ENCODE measurements around the gene KRT78.

The KRT78 gene

GRCh38 chr12:52837781-52838608 is 10.8 kb downstream of the KRT78 start:
- DNase-seq = no peak

DNA sequence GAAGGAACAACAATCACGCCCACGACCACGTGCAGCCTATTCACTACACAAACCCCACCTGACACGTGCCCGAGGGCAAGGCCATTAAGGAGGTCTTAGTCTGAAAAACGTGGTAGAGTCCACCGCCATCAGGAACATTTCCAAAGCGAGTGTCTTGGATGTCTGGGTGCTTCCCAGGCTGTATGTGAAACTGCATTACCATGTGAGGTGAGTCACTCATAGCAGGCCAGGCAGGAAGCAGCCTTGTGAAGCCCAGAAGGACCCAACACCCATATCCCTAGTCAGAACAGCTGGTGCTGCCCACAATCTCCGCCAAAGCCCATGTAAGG is 11.4 kb downstream of the KRT78 start:
- no peak for DNase-seq

DNA sequence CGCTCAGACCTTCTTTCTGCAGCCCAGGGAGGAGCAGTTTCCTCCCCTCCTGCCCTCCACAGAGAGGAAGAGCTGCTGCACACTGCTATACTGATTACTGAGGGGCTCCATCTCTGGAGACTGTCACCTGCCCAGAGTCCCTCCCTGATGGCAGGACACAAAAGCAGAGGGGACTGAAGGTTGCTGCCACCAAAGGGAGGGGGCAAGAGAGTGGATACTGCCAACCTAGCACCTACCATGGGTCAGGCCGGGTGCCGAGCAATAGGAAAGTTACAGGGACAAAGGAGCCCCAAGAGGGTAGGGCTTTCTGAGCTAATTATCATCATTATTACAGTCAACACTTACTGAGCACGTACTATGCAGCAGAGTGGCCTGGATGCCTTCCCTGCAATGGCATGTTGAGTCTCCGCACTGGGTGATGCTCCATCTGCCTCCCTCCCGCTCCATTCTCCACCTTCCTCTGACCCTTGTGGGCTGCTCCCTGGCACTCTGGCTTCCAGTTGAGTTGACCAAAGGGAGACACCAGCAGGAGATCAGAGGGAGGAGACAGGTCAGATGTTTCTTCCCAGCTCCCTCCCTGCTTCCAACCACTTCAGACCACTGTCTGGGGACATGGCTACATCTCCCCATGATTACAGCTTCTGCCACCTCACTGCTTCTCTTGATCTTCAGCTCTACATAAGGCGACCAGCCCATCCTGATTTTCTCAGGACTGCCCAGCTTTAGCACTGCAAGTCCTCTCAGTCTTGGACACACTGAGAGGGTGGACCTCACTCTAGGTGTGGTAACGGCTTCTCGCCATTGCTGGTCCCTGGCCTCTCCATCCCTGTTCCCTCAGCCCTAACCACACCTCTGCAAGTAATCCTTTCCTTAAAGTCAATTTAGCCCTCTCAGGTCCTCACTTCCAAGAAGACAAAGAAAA is 12.0 kb downstream of the KRT78 start:
- DNase-seq = no peak

DNA sequence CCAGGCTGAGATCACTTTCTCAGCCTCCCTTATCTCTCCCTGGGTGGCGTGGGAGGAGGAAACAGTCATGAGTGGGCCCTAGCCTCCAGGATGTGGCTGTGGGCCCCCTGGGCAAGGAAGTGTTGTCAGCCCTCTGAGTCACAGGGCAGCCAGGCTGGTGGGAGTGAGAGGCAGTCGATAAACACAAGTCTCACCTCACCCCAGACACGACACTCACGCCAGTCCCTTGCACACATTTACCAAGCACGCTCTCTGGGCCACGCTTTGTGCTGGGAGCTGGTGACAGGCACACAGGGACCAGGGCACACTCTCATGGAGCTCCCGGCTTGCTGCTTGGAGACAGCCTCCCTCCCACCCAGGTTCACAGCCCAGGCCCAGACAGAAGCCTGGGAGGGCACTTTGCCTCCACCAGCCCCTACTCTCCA is 12.7 kb downstream of the KRT78 start:
- no peak for DNase-seq

GRCh38 chr12:52835271-52836041 is 13.3 kb downstream of the KRT78 start:
- no peak for DNase-seq

GRCh38 chr12:52834727-52835001 is 14.1 kb downstream of the KRT78 start:
- no peak for DNase-seq

DNA sequence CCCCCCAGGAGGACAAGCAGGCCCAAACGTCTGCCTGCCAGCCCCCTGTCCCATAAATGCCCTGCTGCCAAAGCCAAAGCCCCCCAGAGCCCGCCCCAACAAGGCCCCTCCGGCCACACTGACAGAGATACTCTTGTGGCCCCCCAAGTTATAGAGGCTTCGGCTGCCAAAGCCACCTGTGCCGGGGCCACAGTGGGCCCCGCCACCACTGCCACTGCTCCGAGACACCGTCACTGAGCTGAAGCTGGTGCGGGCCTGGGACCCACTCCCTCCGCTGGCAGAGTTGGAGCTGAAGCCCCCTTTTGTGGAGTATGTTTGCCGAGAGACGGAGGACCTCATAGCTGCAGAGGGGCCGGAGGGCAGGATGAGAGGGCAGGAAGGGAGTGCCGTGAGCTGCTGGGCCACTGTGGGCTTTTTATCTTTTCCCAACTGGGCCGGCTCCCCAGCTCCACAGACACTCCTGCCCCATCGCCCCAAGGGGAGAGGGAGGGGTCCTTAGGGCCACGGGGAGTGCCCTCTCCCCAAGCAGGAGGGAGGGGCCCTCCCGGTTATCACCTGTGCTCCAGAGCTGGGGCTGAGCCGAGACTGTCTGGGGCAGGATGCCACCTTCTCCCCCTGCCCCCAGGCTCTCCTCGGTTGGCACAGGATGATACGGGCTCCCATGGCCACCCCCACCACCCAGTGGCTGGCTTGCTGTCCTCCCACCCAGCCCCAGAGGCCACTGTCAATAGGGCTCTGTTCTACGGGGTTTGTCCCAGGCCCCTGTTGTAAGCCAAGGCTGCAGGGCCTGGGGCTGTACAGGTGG is 14.7 kb downstream of the KRT78 start, which contains the start of gene KRT79:
Gene KRT79, minus strand, starts transcription at position 390 of the 805 bp plus-strand sequence. Its CDS starts 51 bp downstream, at position 339.
- no peak for DNase-seq

DNA sequence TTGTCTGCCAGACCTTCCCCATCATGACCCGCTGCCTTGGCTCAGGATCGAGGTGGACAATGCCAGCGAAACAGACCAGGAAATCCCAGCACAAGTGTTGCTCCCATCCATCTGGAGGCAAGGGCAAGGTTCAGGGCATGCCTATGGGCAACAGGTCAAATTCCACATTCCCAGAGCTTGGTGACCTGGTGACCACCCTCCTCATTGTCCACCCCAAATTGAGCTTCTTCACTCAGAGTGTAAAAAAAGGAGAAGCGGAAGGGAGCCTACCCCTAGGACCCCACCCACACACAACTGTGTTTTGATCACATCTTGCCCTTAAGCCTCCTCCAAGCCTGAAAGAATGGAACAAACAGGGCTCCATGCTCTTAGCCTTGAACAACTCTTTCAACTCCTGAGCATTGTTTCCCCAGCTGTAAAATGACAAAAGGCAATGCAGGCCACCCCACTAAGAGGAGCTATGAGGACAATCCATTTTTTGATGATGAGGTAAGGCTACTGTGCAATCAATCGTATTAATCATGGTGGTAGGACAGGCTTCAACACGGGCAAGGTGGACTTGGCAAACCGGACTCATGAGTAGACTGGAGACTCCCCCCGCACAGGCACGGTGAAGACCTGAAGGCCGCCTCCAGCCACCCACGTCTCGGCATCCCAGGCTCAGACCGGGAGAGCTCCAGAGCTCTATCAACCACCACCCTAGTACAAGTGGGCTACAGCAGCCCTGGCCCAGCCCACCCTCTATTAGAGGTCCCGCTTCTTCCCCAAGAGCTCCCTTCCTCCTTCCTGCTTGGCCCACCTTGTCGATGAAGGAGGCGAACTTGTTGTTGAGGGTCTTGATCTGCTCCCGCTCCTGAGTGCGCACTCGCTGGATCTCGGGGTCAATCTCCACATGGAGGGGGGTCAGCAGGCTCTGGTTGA is 15.5 kb downstream of the KRT78 start:
- DNase-seq = no peak

DNA sequence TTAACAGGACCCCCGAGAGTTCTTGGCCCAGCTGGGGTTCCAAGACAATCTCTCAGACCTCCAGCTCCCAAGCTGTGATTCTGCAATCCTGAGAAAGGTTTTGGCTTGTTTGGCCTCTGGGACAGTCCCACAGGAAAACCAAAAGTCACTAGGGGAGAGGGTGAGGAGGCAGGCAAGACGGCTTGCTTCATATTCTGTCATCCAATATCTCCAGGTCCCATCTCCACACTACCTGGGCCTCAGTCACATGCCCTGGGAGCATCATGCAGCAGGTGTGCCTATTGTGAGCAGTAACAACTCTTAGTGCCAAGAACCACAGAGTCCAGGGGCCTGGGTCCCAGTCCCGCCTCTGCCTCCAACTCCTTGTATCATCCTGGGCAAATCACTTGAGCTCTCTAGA is 16.3 kb downstream of the KRT78 start:
- DNase-seq = no peak

GRCh38 chr12:52831251-52831650 is 17.5 kb downstream of the KRT78 start:
- no peak for DNase-seq

DNA sequence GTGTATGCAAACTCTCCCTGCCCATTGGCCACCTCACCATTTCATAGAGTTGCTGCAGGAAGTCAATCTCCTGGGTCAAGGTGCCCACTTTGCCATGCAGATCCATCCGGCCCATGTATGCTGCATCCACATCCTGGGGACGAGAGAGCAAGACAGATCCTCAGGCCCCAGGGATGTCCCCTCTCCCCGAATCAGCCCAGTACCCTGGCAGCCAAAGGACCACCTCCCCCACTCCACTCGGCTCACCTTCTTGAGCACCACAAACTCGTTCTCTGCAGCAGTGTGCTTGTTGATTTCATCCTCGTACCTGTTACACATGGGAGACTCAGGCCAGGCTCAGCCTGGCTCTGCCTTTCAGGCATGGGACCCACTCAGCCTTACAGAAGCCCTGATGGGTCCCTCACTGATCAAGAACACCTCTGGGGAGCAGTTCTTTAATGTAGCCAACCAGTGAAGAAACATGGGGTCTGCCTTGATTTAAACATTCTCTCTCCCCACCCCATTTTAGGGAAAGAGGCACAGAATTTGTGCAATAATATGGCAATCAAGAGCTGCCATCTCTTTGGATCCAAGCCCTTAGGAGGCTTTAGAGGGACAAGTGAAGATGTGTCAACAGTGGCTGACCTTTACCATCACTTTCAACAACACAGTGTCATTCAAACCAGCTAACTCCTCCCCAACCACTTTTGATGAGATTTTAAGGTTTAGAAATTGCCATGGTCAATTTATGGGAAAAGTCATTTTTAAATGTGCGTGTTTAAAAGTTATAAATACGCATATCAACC is 18.6 kb downstream of the KRT78 start:
- no peak for DNase-seq

DNA sequence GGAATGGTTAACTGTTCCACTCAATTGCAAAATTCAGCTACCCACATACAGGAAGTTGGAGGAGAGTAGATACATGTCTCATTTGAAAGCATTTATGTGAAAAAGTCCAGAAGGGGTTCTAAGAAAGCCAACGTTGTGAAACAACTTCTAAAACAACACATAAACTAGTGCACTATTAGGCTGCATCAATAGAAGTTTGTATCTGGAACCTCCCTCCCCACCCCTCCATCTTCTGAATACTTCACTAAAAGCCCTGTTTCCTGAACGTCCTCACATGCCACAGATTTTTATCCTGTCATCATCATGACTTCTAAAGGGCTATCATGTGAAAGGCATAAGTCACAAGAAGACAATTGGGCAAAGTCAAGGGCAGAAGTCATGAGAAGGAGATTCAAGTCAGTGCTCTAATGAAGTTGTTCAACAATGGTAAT is 20.2 kb downstream of the KRT78 start:
- no peak for DNase-seq

- no peak for DNase-seq
These were observed 20.6 kb downstream of the KRT78 start for GRCh38 chr12:52828156-52828555.

DNA sequence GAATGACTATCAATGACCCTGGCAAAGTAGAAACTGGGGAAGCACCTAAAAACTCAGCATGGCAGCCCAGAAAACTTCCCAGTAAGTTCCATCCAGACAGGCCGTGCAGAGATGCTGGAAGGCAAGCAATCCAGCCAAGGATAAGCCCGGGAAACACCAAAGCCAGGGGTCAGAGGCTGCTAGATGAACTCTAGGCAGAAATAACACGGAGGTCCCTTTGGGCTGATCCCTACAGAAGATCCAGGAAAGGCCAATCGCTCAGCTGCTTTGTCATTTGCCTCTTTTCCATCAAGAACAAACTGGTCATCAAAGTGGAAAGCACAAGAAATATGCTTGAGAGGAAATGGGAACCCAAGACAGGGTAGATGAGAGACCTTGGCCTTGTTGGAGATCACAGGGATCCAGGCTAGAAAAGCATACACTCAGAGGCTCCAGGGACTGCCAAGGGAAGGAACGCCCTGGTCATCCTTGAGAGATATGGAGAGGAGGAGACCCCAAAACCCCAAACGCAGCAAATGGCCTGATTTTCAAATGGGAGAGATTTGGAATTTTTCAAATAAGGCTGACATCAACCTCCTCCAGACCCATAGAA is 21.2 kb downstream of the KRT78 start:
- no peak for DNase-seq

- DNase-seq = no peak
These were observed 21.9 kb downstream of the KRT78 start for GRCh38 chr12:52826611-52827498.

GRCh38 chr12:52825961-52826360 is 22.8 kb downstream of the KRT78 start:
- DNase-seq = no peak

DNA sequence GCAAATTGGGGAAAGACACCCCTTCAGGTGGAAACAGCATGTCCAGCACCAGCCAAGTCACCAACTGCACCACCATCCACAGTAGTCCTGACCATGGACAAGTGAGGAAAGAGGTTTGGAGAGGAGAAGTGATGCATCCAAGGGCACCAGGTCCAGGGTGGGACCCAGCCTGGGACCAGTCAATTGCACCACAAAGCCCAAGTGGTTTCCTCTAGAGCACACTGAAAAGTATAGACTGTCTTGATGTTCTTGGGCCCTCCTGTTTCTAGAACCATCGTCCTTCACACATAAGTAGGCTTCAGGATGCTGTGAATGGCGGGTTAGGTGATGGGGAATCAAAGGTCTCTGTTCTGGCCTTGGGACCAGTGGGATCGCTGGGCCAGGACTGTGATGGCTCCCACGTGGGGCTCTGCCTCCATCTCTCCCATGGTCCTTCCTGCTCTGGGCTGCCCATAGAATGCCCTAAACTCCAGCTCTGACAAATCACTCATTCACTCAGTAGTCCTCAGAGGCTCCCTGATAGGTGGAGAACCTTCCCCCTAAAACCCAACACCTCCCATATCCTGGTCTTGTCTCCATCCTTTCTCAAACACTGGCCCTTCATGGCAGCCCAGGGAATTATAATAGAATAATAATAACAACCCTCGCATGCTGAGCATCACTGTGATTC is 23.9 kb downstream of the KRT78 start:
- DNase-seq = no peak

GRCh38 chr12:52823761-52824450 is 24.9 kb downstream of the KRT78 start:
- DNase-seq = no peak

Data from KG1 (cell line).